NCI-H82 treated with DMSO at 0.1 percent for 48 hours (cell line): Measurements from ENCODE around the gene HLF.

Experiments
- DNase-seq: peaks from one replicate; lab custom pipeline; 2025; ENCODE audit not compliant: unreplicated experiment; lab: John Stamatoyannopoulos, UW

The HLF gene

DNA sequence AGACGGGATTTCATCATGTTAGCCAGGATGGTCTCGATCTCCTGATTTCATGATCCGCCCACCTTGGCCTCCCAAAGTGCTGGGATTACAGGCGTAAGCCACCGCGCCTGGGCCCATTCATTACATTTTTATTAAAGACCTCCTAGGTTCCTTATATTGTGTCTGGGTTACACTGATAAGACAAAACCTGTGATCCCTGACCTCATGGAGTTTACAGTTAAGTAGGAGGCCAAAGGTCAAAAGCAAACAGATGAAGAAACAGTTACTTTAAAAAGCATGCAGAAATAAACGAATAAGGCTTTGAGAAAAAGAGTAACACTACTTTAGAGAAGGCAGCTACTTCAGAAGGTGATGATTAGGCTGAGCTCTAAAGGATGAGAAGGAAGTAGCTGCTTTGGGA is 14.9 kb upstream of the HLF start:
- DNase-seq: no peak

DNA sequence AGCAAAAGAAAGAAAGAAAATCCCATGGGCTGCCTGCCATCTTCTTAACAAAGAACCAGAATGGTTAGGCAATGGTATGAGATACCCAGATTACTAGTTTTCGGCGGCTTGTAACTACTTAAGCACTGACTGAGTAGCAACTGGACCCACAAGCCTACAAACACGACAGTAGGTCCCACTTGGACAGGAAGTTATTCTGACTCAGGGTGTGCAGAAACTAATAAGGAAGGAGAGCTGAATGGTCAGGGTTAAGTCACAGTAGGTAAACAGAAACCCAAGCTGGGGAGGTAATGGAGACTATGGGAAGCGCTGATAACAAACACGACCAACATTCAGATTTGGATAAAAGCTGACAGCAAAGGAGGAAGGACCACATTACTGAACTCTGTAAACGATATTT is 10.4 kb upstream of the HLF start:
- no peak for DNase-seq

DNA sequence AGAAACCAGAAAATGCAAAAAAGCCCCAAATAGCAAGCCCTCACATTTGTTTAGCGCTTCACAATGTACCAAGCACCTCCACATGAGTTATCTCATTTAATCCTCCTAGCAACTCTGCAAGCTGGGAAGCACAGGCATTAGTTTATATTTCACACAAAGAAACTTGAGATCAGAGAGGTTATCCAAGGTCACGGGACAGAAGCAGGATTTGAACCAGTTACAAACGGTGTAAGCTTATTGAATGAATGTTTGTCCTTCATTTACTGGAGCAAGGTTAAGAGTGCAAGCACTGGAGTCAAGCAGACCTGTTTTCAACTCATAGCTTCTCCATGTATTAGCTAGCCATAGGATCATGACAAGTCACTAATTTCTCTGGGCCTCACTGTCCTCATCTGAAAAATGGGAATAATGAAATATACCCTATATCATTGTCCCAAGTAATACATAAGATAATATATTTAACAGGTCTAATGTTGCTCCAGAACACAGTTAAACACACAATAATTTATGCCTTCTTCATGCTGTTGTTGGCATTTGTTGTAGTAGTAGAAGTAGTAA is 6.1 kb upstream of the HLF start:
- no peak for DNase-seq

DNA sequence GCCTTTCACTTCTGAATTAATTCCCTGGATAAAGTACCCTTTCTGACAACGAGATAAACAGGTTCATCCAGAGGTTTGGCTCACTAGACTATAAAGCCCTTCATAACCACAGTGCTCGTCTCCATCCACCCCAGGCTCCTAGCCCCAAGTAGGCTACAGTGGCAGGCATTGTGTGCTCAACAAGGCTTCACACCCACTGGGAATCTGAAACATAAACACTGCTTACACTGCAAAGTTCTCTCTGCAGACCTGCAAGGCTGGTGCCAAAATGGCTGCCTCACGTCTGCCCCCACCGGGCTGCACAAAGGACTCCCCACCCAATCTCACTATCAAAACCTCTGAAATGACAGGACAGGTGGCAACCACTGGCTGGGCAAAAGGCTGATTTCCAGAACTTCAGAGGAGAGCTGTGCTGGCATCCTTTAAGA is 5.1 kb upstream of the HLF start:
- DNase-seq: no peak

DNA sequence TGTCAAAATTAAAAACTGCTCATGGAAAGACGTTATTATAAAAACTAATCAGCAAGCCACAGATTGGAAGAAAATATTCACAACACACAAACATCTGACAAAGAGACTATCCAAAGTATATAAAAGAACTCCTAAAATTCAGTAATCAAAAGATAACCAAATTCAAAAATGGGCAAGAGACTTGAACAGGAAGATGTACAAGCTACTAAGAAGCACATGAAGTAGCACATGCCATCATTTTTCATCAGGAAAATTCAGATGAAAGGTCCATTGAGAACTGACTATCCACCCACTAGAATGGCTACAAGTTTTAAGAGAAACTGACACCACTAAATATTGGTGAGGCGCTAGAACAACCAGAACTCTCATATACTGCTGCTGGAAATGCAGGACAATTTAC is 3.4 kb upstream of the HLF start:
- no peak for DNase-seq

DNA sequence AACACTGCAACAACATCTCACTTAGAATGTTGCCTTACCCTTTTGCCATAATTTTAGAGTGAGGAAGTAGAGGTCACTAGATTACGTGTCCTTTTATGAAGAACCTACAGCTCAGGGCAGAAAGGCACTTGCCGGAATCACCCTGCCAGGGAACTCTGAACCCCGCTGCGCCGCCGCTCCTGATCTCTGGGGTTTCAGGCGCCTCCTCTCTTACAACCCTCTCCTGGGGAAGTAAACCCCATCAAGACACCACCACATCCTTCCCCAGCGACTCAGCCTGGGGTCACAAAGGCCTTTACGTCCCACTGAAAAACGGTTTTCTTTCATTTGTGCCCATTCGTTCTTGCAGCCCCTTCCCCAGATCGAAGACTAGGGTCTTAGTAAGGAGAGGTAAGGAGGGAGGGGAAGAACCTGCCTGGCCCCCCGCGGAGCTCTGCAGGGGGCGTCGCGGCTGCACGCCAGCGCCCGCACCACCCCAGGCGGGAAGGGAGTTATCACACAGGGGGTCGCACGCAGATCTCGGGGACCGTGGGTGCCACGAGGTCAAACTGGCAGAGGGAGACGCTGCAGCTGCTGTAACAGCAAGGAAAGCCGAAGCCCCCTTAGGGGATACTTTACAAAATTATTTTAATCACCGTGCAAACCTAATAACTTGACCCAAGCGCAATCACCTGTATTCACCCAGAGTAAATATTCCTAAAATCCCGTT is 1.0 kb upstream of the HLF start:
- DNase-seq: no peak

DNA sequence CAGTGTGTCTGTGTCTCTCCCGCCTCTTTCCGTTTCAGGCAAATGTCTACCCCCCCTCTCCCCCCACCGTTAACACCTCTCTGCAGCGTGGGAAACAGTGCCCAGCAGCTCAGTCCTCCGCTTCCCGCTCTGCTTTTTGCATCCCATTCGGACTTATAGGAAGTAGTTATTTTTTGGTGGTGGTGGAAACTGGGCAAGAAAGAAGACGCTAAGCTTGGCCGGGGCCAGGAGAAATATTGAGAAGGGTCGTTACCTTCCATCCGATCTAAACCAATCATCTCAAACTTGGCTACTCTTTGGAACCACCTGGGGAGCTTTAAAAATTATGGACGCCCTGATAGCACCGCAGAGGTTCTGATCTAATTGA is 499 bp upstream of the HLF start:
- DNase-seq: no peak

DNA sequence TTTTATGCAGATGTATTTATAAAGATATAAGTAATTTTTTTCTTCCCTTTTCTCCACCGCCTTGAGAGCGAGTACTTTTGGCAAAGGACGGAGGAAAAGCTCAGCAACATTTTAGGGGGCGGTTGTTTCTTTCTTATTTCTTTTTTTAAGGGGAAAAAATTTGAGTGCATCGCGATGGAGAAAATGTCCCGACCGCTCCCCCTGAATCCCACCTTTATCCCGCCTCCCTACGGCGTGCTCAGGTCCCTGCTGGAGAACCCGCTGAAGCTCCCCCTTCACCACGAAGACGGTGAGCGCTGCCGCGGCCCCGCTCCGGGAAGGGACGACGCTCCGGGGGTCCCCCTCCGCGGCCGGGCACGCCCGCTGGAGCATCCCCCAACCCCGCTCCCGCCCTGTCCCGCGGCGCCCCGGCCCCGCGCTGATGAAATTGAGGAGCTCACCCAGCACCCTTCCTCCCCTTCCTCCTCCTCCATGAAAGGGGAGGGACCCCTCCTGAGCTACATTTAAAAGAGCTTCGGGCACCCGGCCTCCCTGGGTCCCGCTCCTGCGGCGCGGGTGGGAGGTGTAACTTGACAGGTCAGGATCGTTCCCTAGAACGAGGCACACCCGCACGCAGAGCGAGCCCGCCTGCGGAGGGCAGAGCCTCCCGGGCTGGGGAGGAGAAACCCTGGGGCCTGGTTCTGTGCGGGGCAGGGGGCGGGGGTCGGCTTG is 706 bp downstream of the HLF start:
- DNase-seq: no peak

DNA sequence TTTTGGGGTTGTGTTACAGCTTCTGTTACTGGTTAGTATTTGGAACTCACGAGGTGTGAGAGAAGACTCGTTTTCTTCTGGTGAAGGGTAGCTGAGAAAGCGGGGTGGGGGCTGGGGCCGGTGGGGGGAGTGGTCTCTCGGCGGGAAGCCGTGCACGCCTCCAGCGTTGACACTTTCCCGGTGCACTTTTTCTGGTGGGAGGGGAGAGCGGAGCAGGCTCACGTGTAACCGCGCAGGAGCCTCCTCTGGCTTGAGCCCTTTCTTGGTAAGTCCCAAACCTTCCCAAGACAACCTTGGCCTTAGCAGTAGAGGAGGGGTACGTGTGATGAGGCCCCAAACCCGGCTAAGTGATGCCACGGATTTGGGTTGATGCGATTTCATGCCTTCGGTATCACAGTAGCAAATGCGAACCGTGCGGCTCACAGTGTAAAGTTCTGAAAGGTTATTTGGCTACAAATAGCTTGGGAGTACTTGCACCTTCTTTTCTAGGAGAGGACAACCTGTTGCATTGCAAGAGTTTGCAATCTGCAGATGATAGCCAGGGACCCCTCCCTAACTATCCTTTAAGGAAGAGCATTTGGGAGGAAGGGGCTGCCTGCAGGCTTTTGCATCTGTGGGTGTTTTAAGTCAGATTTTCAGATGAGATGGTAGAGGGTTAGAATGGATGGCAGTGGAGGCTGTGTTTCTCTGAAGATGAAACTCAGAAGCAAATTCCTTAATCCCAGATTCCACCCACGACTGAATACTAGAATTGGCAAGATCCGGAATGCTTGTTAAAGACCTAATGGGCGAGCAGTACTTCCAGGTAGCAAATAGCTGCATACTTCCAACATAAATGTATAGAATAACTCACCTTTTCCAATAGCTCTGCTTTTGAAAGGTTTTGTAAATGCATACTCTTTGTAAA is 1.5 kb downstream of the HLF start:
- DNase-seq: no peak

DNA sequence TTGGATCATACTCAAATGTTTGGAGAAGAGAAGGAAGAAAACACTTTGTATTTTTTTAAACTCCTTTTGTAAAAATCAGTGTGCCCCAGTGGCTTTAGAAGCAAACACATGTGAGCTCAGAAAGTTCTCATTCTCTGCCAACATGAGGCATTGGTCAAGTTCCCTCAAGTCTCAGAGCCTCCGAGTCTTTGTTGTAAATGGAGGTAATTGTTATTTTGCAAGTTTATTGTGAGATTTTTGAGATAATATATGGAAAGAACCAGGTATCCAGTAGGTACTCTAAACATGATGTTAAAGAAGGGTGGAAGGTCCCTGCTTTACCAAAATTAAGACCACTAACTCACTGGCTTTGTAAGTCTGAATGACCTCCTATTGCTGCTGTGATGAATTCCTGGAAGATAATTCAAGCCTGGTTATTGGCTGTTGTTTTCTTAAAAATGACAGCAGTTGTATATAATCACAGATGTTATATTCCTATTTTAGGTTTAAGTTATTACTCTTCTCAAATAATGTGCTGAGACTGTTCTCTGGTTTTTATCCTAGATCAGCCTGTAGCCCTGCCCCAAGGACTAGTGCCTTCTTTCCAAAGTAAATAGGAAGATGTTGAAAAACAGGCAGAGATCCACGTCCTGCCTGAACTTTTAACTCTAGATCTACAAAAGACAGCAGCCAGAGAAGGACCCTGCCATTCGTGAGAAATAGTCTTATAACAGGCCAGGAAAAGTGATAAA is 2.4 kb downstream of the HLF start:
- DNase-seq: no peak

DNA sequence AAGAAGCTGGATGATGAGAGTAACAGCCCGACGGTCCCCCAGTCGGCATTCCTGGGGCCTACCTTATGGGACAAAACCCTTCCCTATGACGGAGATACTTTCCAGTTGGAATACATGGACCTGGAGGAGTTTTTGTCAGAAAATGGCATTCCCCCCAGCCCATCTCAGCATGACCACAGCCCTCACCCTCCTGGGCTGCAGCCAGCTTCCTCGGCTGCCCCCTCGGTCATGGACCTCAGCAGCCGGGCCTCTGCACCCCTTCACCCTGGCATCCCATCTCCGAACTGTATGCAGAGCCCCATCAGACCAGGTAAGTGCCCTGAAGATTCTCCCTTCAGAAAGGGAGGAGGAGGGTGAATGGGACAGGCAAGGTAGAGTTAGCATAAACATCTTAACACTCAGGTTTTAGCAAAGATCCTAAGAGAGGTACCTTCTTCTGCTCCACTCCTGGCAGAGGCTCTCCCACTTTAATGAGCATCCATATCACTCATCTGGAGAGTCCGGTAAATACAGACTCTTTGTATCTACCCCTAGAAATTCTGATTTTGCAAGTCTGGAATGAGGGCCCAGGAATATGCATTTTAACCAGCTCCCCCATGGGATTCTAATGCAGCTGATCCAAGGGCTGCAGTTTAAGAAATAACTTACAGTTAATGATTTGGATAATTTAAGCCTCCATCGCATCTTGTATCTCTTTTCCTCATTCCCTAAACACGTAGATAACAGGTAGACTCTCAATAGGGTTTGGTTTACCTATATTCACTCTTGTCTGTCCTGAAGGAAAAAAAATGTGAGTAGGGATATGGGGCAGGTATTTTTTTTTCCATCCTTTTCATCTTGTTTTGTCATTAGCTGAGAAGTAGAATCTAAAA is 3.3 kb downstream of the HLF start:
- no peak for DNase-seq

DNA sequence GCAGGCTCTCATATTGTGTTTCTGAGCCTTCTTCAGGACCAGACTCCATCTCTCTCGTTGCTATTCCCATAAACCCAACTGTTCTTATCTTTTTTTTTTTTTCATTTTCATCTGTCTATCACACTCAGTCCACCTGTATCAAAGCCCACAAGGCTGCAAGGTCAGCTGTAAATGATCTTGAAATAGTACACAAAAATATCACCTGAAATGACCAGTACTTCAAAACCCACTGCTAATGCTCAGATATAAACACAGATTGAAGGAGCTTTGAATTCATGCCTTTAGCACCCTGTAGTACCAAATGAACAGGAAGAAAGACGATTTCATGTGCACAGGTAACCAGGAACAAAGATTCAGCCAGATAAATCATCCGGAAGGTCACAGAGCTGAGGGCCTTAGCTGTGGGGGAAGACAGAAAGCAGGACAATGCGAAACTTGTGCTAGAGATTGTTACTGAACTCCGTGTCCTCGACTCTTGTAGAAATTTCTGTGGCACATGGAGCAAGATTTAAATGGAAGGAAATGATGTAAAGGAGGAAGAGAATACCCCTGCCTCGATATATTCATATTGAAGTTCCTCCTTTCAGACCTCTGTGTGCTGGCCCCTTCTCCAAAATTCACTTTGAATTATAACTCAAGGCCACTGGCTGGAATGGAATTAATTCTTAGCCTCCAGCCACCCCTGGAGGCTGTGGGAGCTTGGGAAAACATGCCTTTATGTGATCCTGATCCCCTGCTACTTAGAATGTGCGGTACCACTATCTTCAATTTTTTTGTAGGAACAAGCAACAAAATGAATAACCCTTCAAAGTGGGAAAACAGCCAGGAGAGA is 4.1 kb downstream of the HLF start:
- no peak for DNase-seq

DNA sequence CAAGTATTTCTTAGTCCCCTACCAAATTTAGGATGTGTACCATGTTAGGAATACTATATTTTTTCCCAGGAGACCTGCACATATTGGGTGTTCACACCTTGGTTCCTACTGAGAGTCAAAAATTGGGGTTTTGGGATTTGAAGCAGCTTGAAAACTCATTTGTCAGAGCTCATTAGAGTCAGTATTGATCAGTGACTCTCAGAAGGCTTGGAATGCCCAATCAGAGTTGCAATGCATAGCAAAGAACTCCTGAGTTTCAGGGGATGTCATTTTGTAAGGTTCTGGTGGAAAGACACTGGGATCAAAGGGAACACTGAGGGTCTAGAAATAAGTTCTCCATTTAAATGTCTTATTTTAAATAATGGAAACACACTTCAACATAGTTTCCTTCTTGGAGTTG is 5.1 kb downstream of the HLF start:
- no peak for DNase-seq

DNA sequence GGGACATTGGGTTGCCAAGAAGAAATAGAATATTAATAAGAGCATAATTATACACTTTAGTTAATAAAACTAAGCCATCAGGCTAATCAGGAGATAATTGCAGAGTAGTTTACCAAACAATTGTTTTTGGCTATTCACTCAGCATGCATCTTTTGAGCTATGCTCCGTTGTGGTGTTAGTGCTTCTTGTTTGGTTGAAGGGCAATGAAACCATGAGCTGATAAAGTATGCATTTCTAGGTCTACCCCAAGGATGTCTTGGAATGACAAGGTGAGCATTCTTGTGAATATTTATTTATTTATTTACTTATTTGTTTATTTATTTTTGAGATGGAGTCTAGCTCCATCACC is 6.4 kb downstream of the HLF start:
- DNase-seq: no peak

DNA sequence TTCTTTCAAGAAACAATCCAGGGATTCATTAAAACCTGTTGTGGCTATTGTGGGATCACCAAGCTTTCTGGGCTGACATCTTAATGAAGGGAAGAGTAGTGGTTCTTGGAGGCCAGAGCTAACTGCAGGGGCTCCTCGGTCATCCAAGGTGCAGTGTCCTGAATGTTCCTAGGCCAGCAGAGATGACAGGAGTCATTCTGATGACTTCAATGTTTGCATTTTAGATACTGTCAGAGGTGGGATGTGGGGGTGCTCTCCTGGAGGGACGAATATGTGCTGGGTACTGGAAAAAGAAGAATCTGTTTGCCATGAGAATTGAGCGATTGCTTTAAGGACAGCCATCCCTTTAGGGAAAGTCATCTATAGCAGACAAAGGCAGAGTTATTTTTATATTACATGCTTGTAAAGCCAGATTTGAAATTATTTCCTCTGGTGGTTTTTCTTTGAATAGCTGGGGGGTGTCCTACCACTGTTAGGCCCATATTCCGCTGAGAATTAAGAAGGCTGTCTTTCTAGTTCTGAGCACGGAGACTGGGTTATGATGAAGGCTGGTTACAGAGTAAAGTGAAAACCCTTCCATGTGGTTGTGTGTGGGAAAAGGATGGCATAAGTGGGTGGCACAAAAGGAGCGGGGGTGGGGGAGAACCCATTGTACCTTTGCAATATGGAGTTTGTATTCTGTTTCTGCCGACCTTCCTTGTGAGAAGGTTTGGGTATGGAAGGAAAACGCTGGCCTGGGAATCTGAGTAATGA is 7.4 kb downstream of the HLF start:
- no peak for DNase-seq

DNA sequence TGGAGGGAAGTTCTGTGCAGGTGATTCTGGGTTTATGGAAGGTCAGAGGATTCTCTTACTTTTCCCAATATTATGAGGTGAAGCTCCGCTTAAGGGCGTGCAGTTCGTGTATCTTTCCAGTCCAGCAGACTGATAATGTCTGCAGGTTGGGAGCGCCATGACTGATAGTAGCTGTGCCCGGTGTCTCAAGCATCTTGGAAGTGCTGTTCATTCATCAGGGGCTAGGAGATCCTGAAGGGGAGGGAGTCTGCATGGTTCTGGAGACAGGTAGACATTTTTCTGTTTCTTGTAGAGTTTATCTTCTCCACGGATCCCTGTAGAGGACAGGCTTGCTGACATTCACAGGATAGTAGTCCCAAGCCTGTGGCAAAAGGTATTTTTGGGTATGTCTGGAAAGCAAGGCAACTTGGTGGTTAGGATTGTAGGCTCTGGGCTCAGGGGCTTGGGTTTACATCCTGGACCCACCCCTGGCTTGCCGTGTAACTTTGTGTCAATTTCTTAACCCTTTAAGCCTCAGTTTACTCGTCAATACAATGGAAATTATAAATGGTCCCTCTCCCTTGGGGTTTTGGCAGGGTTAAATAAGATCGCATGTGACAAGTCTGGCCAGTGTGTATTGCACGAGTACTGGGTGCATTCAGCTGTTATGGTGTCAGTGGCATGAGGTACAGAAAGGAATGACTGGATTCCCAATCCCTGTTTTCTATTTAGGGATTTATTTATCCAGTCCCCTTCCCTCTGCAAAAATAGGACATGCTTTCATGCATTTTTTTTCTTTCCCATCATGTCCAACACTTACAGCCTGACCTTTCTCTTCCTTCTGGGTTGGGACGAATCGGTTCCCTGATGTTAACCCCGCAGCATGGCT is 8.2 kb downstream of the HLF start:
- DNase-seq: no peak

DNA sequence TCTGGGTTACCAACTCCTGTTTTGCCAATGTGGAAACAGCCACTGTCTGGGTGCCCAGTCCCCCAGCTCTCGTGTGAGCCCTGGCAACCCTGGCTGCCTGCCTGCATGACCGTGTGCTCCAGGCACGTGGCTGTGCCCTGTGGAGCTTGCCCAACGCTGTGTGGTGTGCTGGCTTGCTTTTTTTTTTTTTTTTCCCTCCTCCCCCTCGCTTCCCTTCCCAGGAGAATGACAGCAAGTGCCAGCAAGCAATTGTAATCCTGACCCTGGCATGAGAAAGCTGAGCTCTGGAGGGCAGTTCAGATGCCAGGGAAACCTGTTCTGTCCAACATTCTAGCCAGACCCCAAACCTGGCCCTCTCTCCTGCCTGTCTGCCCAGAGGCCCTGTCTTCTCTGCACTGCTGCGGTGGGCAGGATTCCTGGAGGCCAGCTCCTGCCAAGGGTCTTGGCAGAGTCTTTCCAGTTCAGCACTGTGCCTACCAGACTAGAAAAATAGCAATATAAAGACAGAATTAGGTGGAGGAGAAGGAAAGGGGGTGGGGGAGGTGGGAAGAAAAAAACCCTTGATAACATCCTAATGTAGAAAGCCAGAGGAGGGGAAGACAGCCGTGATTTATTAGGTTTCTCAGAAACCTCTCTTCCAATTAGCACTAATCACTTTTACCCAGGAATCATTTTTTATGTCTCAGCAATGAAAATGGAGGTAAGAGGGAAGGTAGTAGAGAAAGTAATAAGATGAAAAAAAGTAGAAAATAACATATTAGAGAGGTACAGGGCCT is 9.0 kb downstream of the HLF start:
- DNase-seq: no peak
